A673 (cell line): ENCODE data around the gene KIAA1328.

ENCODE experiments used
- EZH2 ChIP-seq: fragments of 200-600 bp; sonication (generic); IDR thresholded peaks from 2 replicates; pipeline ENCODE4 v1.6.1; 2017; ENCODE audit warnings: borderline replicate concordance, low read depth, mild to moderate bottlenecking, mixed read lengths, antibody characterized with exemption, low read length; ENCODE audit not compliant: poor library complexity, severe bottlenecking
- TF ChIP-seq, protein P1 (sequence below): fragments of 300-800, 200-600 bp; sonication (generic); conservative IDR thresholded peaks from 2 replicates; pipeline ENCODE4 v1.5.1; 2017; ENCODE audit warnings: low read depth, mild to moderate bottlenecking, antibody characterized with exemption, low read length, moderate library complexity, mixed read lengths

DNA sequence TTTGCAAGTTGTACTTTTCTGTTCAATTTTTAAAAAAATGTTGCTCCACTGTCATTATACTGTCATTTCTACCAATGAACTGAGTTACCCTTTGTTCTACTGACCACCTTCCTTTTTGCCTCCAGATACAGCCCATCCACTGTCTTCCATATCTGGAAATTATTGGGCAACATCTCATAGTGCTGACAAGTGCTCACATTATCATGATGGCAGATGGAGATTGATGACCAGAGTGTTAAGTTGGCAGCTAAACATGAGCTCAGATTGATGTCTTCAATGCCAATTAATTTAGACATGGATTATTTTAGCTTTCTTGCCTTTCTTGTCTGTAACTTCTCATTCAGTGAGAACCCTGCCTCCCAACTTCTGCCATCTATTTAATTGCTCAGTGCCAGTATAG is 76.6 kb downstream of the KIAA1328 start:
- TF ChIP-seq, protein P1, sequence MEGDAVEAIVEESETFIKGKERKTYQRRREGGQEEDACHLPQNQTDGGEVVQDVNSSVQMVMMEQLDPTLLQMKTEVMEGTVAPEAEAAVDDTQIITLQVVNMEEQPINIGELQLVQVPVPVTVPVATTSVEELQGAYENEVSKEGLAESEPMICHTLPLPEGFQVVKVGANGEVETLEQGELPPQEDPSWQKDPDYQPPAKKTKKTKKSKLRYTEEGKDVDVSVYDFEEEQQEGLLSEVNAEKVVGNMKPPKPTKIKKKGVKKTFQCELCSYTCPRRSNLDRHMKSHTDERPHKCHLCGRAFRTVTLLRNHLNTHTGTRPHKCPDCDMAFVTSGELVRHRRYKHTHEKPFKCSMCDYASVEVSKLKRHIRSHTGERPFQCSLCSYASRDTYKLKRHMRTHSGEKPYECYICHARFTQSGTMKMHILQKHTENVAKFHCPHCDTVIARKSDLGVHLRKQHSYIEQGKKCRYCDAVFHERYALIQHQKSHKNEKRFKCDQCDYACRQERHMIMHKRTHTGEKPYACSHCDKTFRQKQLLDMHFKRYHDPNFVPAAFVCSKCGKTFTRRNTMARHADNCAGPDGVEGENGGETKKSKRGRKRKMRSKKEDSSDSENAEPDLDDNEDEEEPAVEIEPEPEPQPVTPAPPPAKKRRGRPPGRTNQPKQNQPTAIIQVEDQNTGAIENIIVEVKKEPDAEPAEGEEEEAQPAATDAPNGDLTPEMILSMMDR: no peak
- TF ChIP-seq EZH2: no peak
